Measurements from ENCODE around the gene UCP1. TPM values are rescaled to one million over a fixed set of nuclear protein-coding genes. Genes with fewer than 3 reads are reported as not detected.
A peak's percentile ranks its signal among the peaks of the same experiment; 100 is the strongest.

Gene UCP1, protein sequence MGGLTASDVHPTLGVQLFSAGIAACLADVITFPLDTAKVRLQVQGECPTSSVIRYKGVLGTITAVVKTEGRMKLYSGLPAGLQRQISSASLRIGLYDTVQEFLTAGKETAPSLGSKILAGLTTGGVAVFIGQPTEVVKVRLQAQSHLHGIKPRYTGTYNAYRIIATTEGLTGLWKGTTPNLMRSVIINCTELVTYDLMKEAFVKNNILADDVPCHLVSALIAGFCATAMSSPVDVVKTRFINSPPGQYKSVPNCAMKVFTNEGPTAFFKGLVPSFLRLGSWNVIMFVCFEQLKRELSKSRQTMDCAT
- under 1 TPM in 3 of 4 donors, not detected in 1; 0.10 to 0.22 (median 0.21) TPM for polyA plus RNA-seq (ENCODE audit: insufficient read length in 4 of 4)

DNA sequence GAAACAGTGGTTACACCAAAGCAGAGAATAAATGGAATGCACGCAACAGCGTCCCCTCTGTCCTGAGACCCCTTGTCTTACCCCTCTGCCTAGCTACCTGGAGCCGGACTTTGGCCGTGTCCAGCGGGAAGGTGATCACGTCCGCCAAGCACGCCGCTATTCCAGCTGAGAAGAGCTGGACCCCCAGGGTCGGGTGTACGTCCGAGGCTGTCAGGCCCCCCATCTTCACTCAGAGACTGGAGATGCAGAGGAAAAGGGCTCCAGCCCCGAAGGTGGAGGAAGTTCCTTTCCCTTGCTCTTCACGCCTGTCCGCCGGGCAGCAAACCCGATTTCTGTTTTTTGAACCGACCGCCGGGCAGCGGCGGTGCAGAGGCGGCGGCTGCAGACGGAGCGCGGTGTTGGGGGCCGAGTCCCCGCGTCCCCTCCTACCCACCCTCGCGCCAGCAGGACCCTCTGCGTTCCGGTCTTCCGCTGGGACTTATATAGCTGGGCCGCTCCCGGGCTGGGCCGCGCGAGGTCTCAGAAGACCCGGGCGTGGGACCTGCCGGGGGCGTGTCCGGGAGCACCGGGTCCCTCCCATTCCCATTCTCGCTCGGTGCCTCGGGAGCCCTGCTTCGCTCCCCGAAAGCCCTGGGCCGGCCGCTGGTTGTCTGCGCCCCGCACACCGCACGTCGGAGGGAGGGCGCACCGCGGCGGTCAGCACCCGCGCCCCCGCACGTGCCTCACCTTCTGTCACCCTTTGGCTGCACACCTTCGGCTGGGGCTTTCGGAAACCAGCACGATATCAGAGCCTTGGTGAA is at the start of gene UCP1:
Gene UCP1 (minus strand): TSS at position 455 of the 800 bp plus-strand sequence. CDS start 232 bp downstream, at position 223.
- DNase-seq (ENCODE audit: low read depth in 4 of 4, low spot score in 2 of 4) = no peak

DNA sequence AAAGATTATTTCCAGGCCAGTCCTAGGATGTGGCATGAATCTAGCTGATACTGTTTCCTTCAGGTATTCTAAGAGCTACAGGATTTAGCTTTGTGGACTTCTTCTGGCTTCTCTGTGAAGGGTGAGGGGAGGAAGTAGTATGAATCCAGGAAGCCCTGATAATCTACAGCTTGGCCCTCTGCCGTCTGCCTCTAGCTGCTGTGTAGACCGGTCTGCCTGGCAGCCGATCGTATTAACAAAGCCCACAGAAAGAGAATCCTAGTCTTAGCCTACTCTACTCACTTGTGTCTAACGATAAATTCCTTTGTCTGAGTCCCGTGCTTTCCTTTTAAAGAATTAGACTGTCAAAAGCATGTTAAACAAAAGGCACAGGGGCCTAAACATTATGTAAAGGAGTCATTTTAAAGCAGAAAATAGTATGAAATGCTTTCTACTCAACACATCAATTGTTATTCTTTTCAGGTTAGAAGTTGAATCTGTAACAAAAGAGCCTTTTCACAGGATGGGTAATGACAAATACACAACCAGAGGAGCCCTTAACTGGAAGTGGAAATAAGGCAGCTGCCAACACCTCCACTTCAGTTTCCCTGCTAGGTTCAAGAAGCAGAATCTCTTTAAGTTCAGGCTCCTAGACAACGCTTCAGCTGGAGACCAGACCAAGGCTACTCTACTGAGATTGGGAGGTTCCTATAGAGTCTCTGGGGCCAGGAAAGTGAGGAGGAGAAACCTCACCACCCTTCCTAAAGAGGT is 48.9 kb upstream of the UCP1 start:
- no peak for DNase-seq (ENCODE audit: low read depth in 4 of 4, low spot score in 2 of 4)

DNA sequence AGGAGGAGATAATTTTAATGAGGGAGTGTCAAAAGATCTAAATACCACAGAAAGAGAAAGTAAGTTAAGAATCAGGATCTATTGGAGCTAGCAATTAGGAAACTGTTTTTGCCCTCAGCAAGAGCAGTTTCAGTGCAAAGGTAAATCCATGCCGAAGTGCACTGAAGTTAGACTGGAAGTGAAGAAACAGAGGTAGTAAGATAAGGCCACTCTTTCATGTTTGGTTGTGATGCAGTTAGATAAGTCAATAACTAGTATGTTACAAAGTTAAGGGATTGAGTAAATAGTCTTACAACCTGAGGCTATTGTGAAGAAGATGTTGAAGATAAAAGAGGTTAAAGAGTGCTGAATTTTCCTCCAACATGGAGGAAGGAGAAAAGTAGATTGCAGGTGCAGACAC is 46.7 kb upstream of the UCP1 start:
- no peak for DNase-seq (ENCODE audit: low read depth in 4 of 4, low spot score in 2 of 4)

DNA sequence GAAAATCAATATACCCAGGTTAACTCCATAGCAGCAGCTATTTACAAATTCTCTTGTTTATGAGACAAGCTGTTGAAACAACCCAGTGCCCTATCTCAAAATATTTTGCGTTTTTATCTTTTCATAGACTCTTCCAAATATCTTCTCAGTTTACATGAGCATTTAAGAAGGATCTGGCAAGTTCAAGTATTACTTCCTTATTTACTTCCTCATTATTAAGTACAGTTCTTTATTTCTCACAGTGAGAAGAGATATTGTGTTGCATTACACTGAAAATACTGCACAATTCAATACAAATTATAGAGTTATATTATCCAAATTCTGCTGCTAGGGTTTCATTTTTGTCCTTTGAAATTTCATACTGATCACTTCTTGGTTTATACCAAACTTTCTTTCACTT is 43.6 kb upstream of the UCP1 start:
- DNase-seq (ENCODE audit: low read depth in 4 of 4, low spot score in 2 of 4) = no peak

DNA sequence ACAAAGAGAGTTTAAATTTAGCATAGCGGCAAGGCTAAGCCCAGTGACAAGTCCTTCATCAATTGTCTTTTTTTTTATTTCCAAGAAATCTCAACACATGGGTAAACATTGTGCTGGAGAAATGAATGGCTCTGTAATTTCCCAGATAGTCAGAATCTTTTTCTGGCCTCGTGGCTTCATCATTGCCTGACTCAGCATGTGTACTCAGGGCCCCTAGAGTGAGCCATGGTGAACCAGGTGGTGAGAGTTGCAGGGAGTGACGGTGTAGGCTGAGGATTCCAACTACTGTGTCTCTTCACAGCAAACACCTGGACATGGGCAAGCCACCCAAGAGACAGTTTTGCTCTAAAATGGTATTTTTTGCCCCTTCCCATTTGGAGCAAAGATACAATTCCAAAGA is 43.1 kb upstream of the UCP1 start:
- DNase-seq (ENCODE audit: low read depth in 4 of 4, low spot score in 2 of 4) = no peak

DNA sequence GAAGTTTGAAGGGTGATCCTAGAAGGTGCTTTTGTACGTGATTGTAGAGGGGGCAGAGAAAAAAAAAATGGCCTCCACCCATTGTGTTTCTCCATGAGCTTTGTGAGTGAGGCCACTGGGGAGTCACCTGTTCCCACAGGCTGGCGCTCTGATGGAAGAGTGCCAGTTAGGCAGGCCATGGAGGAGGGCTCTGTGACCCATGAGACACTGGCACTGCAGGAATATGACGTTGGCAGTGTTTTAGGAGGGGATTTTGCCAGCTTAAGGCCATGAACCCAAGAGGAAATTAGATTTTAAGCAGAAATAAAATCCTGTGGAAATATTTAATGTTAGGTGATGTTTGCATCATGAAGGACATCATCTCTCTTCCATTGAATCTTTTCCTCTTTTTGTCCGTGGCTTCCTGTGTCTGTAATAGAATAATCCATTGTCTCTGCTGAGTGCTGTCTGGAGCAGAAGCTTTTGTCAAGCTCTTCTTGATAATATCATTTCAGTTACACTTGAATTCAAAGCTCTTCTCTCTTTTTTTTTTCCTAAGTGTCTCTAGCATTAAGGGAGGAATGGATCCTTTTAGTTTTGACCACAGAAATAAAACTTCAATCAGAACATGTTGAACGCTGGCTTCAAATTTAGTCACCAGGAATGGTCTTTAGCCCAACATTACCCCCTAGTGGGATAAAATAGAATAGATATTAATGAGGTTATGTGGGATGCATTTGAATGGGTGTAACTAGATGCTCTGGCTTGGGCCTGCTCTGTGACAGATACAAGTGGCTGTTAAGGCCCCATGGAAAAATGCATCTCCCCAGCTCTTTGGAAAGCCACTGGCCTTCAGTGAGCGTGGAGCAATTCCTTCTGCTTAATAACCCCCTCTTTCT is 41.0 kb upstream of the UCP1 start:
- peak; percentile 15 to 52 (median 42) for DNase-seq (ENCODE audit: low read depth in 4 of 4, low spot score in 2 of 4)

DNA sequence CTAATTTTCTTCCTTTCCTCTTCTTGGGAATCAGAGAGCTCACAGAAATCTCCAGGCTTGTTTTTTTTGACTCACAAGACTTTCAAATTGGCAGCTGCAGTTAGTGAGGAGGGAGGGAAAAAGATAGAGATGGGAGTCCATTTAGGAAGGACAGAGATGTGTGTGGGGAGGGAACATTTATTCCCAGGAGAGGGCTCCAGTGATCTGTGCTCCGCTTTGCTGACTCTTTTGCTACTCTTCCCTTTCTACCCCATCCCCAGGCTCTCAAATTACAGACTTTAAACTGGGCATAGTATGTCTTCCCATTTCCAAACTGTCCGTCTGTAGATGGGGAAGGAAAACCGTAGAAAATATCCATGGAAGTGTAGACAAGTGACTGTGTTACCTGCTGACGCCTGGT is 39.1 kb upstream of the UCP1 start:
- no peak for DNase-seq (ENCODE audit: low read depth in 4 of 4, low spot score in 2 of 4)

DNA sequence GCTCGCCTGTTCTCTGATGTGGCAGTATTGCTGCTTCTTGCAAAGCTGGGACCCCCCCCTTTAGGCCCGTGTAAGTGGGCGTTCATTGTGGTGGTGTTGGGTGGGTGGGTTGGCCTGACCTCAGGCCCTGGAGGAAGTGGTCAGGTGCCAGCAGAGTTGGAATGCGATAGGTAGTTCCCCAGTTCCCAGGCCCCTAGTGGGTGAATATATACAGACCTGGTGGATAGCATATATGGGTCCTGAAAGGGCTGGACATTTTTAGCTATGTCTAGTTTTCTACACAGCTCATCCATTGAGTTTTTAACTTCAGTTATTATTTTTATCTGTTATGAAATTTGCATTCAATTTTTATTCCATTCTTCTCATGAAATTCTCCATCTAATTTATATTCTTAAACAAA is 35.8 kb upstream of the UCP1 start:
- no peak for DNase-seq (ENCODE audit: low read depth in 4 of 4, low spot score in 2 of 4)

DNA sequence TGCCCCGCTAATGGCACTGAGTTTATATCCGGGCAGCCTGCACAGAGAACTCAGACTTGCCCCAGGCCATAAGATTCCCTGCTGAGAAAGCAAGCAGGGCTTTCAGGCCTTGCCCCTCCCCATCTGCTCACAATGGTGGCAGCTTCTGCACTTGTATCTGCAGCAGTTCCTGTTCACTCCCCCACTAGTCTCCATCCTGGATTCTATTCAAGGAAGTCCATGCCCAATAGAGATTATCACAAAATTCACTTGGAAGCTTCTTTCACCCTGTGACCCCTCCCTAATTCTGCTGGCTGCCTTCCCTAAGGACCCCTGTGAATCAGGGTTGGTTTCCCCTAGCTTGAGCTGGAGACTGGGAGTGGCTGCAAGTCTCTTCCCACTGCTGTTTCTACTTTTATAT is 34.5 kb upstream of the UCP1 start:
- DNase-seq (ENCODE audit: low read depth in 4 of 4, low spot score in 2 of 4) = no peak

DNA sequence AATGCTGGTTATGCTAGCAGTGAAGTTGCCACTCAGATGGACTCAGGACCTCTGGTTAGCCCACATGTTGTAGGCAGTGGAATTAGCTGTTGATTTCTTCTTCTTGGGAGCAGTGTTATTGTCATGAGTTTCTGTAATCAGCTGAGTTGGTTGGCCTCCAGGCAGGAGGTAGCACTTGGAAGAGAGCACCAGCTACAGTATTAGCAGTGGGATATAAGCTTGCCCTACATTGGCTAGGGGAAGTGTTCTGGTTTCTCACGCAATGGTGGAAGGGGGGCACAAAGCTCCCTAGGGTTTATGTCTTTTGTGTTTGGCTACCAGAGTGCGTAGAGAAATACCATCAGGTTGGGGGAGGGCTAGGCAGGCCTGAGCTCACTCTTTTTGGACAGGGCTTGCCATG is 34.0 kb upstream of the UCP1 start:
- no peak for DNase-seq (ENCODE audit: low read depth in 4 of 4, low spot score in 2 of 4)

DNA sequence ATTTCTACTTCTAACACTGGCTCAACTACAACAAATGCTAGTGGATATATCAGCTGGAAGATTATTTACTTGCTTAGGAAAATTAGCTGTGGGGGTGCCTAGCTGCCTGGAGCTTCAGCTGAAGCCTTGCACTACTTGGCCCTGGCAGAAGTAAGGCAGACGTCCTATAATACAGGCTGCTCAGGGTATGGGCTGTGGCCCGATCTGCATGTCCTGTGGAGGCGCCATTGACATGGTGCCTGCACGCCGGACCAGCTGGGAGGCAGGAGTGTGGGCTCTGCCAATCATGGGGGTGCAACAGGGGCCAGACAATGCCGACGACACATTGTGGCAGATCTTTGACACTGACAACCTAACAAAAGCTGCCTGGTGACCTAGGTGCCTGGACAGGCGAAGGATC is 31.6 kb upstream of the UCP1 start:
- no peak for DNase-seq (ENCODE audit: low read depth in 4 of 4, low spot score in 2 of 4)

DNA sequence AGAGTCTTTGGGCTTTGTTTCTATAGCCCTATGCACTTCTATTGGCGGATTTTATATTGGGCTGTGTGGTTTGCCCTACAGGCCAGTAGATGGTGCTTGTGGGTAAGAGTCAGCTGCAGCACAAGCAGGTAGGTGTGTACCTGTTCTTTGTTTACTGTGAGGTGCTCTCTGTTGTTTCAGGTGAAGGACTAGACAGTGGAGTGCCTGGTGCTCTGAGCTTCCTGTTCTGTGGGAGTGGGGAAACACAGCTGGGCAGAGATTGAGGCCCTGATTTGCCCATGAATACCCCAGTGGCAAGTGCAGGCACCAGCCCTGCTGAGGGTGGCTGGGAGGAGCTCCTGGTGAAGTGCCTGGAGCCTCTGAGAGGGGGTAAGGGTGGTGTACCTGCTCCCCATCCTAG is 26.3 kb upstream of the UCP1 start:
- DNase-seq (ENCODE audit: low read depth in 4 of 4, low spot score in 2 of 4) = no peak

DNA sequence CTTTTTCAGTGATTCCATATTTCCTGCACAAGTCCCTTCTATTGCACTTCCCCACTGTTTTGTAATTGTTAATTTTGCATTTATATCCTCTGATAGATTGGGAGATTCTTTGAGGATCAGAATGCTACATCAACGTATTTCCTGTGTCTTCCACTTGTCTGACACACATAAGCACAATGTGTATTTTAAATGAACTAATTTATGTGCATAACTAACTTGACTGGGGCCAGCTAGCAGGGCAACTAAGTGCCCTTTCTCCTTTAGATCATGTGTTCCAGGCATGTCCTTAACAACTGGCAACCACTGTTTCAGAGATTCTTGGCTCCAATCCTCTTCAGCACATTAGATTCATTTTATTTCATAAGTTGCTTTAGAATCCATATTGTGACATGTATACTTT is 15.7 kb upstream of the UCP1 start:
- DNase-seq (ENCODE audit: low read depth in 4 of 4, low spot score in 2 of 4) = no peak

DNA sequence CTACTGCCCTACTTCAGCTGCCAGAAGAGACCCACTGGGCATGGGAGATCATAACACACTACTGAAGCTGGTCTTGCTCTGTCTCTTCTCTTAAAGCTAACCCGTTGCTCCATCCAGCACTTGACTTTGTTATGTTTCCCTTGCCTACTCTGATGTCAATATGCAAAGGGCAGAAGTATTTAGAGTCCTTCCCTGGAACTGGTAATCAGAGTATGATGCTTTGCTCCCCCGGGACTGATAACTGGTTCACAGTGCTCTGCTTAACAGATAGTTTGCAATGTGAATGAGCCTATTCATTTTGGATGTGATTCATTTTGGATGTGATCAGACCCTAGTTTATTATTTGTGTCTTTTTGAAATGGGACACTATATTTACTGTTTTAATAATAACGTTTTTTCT is 12.3 kb upstream of the UCP1 start:
- no peak for DNase-seq (ENCODE audit: low read depth in 4 of 4, low spot score in 2 of 4)

DNA sequence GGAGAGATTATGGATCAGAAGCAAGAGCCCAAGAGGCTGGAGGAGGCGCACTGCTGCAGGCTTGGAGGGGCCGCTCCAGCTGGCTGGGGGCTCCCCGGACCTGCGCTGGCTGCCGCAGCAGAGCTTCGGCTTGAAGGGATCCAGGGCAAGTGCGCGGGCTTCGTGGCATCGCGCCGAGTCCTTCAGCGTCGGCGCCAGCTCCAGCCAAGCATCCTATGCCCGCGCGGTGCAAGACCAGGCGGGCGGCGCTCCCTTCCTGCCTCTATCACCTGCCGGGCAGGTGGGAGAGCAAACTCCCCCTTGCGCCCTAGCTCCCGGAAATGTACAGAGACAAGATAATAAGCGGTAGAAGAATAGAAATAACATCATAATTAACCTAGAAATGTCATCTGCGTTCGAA is 10.5 kb upstream of the UCP1 start:
- no peak for DNase-seq (ENCODE audit: low read depth in 4 of 4, low spot score in 2 of 4)

DNA sequence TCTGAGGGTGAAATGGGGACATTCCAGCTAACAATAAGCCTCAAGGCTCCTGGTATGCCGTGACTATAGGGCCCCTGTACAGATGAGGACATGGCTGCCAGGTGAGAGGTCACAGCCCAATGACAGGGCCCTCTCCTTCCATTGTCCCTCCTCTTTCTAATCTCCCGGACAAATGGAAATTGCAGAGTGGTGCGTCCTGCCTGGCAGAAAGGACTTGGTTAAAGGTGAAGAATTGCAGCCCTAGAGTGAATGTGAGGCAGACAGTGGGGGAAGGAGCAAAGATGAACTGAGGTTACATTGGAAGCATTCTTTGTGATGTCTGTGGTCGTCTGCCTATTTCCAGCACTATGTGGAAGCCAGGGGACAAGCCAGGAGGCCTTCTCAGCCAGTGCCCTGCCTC is 6.7 kb upstream of the UCP1 start:
- no peak for DNase-seq (ENCODE audit: low read depth in 4 of 4, low spot score in 2 of 4)

DNA sequence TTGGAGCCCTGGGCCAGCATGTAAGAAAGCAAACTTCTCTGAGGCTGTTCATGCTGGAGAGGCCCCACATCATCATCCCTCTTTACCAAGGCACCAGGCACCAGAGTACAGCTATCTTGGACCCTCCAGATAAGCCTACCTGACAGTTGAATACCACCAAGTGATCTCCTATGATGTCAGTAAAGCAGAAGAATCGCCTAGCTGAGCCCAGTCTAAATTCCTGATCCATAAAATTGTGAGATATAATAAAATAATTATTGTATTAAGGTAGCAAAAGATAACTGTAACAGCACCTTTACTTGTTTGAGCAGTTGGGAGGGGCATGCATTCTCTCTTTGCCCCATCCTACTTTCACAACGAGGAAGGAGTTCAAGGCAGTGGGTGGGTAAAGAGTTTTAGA is 2.9 kb upstream of the UCP1 start:
- no peak for DNase-seq (ENCODE audit: low read depth in 4 of 4, low spot score in 2 of 4)

DNA sequence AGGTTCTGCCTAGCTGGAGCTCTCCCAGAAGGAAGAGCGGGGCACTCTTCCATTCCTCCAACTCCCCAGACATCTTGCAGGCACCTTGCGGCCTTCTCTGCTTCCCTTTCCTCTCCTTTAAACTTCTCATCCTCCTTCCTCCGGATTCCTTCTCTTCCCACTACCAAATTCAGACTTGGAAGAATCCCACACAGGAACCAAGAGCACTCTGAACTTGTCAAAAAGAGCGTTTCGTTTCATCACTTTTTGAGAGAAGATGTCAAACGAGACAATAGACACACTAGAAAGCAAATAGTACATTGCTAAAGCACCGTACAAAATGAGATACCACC is 512 bp upstream of the UCP1 start:
- no peak for DNase-seq (ENCODE audit: low read depth in 4 of 4, low spot score in 2 of 4)

DNA sequence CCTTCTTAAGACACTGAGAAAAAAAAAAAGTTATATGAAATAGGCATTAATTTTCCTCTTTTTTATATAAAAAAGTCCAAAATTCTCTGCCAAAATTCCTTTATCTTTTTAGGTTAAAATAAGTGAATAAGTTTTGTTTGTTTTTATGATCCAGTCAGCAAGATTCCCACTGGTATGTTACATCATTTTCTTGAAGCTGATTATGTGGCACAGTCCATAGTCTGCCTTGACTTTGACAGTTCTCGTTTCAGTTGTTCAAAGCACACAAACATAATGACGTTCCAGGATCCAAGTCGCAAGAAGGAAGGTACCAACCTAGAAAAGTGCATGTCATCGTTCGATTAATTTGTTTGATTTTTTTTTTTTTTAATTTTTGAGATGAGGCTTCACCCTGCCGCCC is 9.1 kb downstream of the UCP1 start:
- no peak for DNase-seq (ENCODE audit: low read depth in 4 of 4, low spot score in 2 of 4)

DNA sequence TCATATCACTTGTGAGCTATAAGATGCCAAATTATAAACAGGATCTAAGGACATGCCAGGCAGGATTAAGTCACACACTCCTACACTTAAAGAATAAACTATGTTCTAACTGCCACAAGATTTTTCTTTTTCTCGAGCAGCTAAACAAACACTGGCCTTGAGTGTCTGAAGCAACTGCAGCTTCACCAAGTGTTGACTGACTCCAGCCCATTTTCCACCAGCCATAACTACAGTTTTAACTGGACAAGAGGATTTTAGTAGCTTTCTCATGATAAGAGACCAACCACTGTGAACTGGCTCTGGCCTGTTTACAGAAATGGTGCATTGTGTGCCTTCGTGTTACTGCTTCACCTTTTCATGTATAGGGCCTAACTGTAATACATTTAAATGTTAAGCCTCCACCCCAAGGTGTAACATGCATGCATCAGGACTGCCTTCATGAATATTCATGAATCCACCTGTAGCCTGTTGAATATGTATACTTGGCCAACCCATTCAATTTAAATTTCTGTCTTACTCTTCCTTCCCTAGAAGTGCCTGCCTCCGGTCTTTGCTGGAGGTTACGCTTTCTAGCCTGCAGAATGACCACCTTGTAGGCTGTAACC is 10.8 kb downstream of the UCP1 start:
- no peak for DNase-seq (ENCODE audit: low read depth in 4 of 4, low spot score in 2 of 4)

All from left renal cortex interstitium (tissue), 4 donors.